NCI-H2081 (cell line): Measurements from ENCODE around the gene GYG2.
"Not testable (repeated sequence)": the region's sequence is repeated elsewhere in the genome, so short reads cannot be mapped to it uniquely, and the experiment has no call there.

Experiments used
- DNase-seq, 2 experiments: peaks; one replicate each; lab custom pipeline; 2025; lab: John Stamatoyannopoulos, UW

GYG2 gene

DNA sequence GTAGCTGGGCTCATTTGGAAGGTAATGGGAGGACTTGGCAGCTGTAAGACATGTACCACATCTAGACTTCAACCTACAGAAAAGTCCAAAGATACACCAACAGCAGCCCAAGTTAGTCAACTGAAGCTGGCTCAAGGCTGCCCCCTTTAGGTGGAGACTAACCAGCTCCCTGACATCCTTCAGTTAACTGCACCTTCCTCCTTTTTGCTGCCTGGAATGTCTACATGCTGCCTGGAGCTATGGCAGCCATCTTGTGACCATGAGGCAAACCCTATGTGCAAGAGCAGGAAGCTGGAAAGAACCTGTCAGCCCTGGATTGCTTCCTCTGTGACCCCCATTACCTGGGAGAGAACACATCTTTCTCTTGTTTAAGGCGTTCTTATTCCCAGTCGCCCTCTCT lies 74.6 kb downstream of the GYG2 start:
- no peak for DNase-seq

GRCh38 chrX:2907295-2907694 lies 78.6 kb downstream of the GYG2 start:
- no peak for DNase-seq

- DNase-seq = no peak
Observed at GRCh38 chrX:2908125-2908685, 79.5 kb downstream of the GYG2 start.

DNA sequence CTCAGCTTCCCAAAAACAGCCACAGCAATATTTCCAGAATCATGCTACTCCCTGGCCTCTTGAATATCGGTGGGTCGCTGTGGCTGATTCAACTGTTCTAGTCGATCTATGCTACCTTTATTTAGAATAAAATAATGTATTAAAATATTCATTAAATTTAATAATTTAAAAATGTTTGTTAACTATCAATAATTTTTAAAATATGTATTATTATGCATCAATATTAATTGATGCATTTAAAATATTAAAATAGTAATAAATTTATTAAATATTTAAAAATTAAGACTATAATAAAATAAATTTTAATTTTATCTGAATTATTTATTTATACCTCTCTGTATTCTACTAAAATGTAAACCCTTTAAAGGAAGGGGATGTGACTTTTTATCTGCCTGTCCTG lies 81.4 kb downstream of the GYG2 start:
- DNase-seq = no peak

- DNase-seq = no peak
Observed at GRCh38 chrX:2913118-2913517, 84.4 kb downstream of the GYG2 start.

DNA sequence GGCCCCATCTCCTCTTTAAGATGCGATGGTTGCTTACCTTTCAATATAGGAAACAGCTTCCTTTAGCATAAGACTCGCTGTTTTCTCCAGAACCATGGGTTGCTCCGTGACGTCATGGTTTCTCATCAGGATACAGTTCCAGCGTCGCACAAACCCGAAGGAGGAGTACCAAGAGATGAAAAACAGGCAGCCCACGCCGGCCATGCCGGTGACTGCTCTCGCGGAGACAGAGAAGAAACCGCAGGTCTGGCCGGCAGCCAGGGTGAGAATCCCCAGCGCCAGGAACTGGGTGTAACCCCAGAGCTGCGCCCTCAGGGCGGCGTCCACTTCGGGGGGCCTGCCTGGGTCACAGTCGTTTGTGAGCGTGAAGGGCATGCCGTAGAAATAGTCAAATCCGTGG lies 89.0 kb downstream of the GYG2 start:
- DNase-seq = no peak

DNA sequence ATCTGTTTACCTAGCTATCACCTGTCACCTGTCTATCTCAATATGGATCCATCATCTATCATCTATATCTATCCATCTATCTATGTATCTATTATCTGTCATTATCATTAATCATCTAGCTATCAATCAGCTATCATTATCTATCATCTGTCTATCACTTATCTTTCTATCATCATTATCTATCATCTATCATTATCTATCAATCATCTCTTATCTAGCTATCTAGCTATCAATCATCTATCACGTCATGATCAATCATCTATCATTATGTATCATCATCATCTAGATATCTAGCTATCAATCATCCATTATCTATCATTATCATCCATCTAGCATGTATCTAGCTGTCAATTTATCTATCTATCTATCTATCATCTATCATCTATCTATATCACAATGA lies 92.5 kb downstream of the GYG2 start:
- no peak for DNase-seq

- DNase-seq = no peak
Observed at GRCh38 chrX:2921750-2922149, 93.0 kb downstream of the GYG2 start.

DNA sequence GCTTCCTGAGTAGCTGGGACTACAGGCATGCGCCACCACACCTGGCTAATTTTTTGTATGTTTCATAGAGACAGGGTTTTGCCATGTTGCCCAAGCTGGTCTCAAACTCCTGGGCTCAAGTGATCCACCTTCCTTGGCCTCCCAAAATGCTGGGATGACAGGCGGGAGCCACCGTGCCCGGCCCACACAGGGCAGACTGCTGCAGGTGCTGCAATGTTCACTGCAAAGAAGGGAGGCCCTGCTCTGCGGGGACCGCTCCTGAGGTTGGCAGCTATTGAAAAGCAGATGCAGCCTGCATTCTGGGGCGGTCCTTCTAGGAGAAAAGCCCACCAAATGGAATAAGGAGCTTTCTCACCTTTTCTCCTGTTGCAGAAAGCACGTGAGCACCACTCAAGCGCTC lies 95.4 kb downstream of the GYG2 start:
- no peak for DNase-seq

- not testable (repeated sequence) for DNase-seq
Observed at GRCh38 chrX:2926255-2926654, 97.5 kb downstream of the GYG2 start.

DNA sequence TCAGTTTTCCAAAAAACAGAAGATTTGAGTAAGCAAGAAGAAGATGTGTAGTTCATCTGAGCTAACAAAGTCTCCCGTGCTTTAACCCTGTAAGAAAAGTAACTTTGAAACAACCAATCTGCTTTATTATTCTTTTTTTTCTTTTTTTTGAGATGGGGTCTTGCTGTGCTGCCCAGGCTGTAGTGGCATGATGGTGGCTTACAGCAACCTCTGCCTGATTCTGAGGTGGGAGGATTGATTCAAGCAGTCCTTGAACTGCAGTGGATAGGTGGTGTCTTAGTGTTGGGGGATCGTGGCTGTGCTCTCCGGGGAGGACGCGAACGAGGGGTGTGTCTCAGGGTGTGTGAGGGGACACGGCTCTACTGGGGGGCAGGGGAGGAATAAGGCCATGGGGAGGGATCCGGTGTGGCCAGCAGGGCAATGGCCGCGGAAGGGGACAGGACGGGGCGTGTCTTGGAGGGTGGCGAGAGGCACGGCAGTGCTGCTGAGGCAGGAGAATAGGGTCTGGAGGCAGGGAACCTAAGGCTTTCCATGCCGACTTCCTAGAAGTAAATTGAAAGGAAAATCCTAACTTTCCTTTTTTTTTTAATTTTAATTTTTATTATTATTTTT lies 98.0 kb downstream of the GYG2 start:
- no peak for DNase-seq

- no peak for DNase-seq
Observed at GRCh38 chrX:2928191-2928582, 99.5 kb downstream of the GYG2 start.

- no peak for DNase-seq
Observed at GRCh38 chrX:2928583-2929434, 100.1 kb downstream of the GYG2 start, which contains the start of gene ARSD. ARSD (minus strand) TSS chrX:2929339; CDS start chrX:2929275, 64 bp downstream.

GRCh38 chrX:2931155-2931554 lies 102.4 kb downstream of the GYG2 start:
- DNase-seq = no peak

DNA sequence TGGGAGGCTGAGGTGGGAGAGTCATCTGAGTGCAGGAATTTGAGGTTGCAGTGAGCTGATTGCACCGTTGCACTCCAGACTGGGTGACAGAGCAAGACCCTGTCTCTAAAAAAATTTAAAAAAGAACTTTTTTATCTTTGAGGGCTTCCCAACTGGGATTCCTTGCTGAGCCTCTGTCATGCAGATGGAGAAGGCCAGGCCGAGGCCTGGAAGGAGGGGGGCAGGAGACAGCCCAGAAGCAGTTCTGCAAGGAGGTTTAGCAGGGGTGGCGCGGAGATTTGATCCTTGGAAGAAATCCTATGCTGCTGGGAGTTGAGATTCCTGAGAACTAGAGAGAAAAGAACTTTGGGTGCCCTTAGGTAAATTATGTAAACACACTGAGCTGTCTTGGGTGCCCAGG lies 102.9 kb downstream of the GYG2 start:
- DNase-seq = no peak
